ENCODE results near the gene NDUFA8. TPM values are rescaled to one million over a fixed set of nuclear protein-coding genes. Genes with fewer than 3 reads are reported as not detected.
A peak's percentile ranks its signal among the peaks of the same experiment; 100 is the strongest.

The NDUFA8 gene
- total and polyA plus RNA-seq, 9 of the 15 experiments (the other 6 are each of a cell fraction or from before 2014, with no cell fraction given): 105 to 212 (median 133) TPM

GRCh38 chr9:122099271-122099869 lies 60.2 kb downstream of the NDUFA8 start (continued):
- TF ChIP-seq MGA (IDR thresholded peaks at IDR 0.05) (no peak), SIRT6 (IDR thresholded peaks at IDR 0.05; ENCODE audit: low read depth, low read length) (no peak), SREBF1 (IDR thresholded peaks at IDR 0.05; ENCODE audit: borderline replicate concordance, low read depth, low read length) (no peak), ZKSCAN1 (IDR thresholded peaks at IDR 0.05; ENCODE audit: low read depth, low read length) (no peak), ZNF316 (IDR thresholded peaks at IDR 0.05) (no peak), GMEB1 (CRISPR knock-in tag; IDR thresholded peaks at IDR 0.05) (no peak), ZFP1 (CRISPR knock-in tag; IDR thresholded peaks at IDR 0.05) (no peak), RB1 (IDR thresholded peaks at IDR 0.05; ENCODE audit: low read depth) (0 out of 2 replicates have a peak, but pooled peaks have one; percentile 16), TCF7 (IDR thresholded peaks at IDR 0.05; ENCODE audit: borderline replicate concordance) (no peak), PURB (CRISPR knock-in tag; IDR thresholded peaks at IDR 0.05; ENCODE audit: low read depth) (no peak), ARID3B (CRISPR knock-in tag; IDR thresholded peaks at IDR 0.05; ENCODE audit: borderline replicate concordance) (no peak), CREB3L1 (IDR thresholded peaks at IDR 0.05; ENCODE audit: borderline replicate concordance, low read depth) (no peak)

Measured in K562 (cell line).